ENCODE data around the gene TRIP13. TPM values are rescaled to one million over a fixed set of nuclear protein-coding genes. Genes with fewer than 3 reads are reported as not detected.

TRIP13 gene
- total RNA-seq, 4 donors from 2014 or later = 1.2 to 8.3 (median 3.5) TPM

DNA sequence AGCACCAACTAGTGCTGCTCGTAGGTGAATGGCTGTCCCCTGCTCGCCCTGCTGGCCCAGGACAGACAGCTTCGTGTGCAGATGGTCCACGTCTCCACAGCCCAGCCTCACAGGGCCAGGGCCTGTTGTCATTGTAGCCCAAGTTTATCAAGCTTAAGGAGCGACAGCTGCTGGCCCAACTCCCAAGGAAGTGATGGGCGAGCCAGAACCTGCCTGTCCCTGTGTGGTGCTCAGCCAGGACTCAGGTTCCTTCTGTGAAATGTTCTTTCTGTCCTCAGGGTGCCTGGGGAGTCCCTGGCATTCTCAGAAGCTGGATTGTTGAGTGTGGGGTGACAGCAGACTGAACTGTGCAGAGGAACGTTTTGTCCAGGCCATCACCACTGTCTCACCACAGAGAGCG lies 16.4 kb downstream of the TRIP13 start:
- H3K36me3 ChIP-seq = no peaks in the 10 kb centered on the region
- H3K27me3 ChIP-seq = no peaks in the 10 kb centered on the region
- H3K4me1 ChIP-seq = no peaks in the 10 kb centered on the region
- H3K4me3 ChIP-seq = no peak overlapping the region
- H3K27ac ChIP-seq = no peak overlapping the region
- DNase-seq = no peak
- H3K9me3 ChIP-seq = no peaks in the 10 kb centered on the region
- TF ChIP-seq CTCF (IDR thresholded peaks at IDR 0.05) (no peak), POLR2A (IDR thresholded peaks at IDR 0.05) (no peak)

GRCh38 chr5:909994-910768 lies 17.5 kb downstream of the TRIP13 start:
- peak in 1 of 3 donors; percentile 24 for DNase-seq
- H3K4me1 ChIP-seq = no peaks in the 10 kb centered on the region
- TF ChIP-seq POLR2A (IDR thresholded peaks at IDR 0.05) (no peak), CTCF (IDR thresholded peaks at IDR 0.05) (no peak)
- H3K4me3 ChIP-seq = no peak overlapping the region
- no peaks in the 10 kb centered on the region for H3K9me3 ChIP-seq
- H3K27me3 ChIP-seq = no peaks in the 10 kb centered on the region
- H3K36me3 ChIP-seq = no peaks in the 10 kb centered on the region
- no peak overlapping the region for H3K27ac ChIP-seq

DNA sequence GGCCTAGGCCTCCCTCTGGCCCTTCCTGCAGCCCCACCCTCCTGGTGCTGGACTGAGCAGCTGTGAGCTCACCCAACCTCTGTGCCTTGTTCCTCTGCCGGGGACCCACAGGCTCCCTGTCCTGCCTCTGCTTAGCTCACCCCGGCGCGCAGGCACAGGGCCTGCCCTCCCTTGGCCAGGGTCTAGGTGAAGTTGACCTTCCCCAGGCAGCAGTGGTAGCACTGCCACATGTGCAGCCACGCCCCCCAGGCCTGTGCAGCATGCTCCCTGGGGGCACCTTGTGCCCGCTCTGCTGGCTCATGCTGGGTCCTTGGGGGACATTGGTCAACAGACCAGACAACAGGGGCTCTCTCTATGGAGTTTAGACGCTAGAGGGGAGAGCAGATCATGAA lies 18.1 kb downstream of the TRIP13 start:
- Histone ChIP-seq H3K36me3 (no peaks in the 10 kb centered on the region), H3K4me3 (no peak overlapping the region), H3K4me1 (no peaks in the 10 kb centered on the region), H3K27ac (no peak overlapping the region), H3K9me3 (no peaks in the 10 kb centered on the region), H3K27me3 (no peaks in the 10 kb centered on the region)
- TF ChIP-seq CTCF (IDR thresholded peaks at IDR 0.05) (no peak), POLR2A (IDR thresholded peaks at IDR 0.05) (no peak)
- no peak for DNase-seq

DNA sequence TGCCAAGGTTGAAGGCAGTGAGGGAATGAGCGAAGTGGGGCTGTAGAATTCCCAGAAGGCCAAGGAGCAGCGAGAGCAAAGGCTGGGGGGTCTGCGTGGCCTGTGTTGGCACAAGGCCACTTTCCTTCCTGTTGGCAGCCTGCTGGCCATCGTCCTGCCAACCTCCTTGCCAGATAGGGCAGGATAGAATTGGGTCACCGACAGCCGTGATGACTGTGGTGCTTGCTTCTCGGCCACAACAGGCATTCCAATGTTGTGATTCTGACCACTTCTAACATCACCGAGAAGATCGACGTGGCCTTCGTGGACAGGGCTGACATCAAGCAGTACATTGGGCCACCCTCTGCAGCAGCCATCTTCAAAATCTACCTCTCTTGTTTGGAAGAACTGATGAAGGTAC lies 18.9 kb downstream of the TRIP13 start:
- Histone ChIP-seq H3K27me3 (no peaks in the 10 kb centered on the region), H3K4me1 (no peaks in the 10 kb centered on the region), H3K4me3 (no peak overlapping the region), H3K36me3 (no peaks in the 10 kb centered on the region), H3K9me3 (no peaks in the 10 kb centered on the region), H3K27ac (no peak overlapping the region)
- DNase-seq = no peak
- TF ChIP-seq POLR2A (IDR thresholded peaks at IDR 0.05) = no peak
- TF ChIP-seq CTCF (IDR thresholded peaks at IDR 0.05) = no peak

DNA sequence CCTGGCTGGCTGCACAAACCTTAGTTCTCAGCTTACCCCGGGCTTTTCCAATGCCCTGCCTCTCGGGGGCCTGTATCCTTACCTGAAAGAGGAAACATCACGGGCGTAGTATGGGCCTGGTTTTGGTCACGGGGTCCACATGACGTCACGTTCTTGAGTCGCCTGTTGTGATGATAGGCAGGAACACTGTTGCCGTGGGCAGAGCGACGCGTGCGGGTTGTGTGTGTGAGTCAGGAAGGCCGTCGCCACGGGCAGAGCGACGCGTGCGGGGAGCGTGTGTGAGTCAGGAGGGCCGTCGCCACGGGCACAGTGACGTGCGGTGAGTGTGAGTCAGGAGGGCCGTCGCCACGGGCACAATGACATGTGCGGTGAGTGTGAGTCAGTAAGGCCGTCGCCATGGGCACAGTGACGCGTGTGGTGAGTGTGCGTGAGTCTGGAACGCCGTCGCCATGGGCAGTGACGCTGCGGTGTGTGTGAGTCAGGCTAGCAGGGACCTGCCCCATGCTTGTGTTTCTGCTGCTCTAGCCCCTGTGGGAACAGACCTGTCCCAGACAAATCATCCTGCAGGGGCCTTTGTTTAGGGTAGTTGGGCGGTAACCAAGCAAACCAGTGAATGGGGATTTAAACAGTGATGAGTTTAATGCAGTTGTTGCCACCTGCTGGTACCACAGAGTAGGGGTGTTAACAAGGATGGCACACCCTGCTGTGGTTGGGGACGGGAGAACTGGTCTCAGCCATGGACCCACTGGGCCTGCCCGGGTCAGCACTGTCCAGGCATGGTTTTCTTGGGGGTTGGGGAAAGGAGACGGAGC lies 19.8 kb downstream of the TRIP13 start:
- Histone ChIP-seq H3K4me1 (no peaks in the 10 kb centered on the region), H3K36me3 (no peaks in the 10 kb centered on the region), H3K4me3 (no peak overlapping the region), H3K9me3 (no peaks in the 10 kb centered on the region), H3K27me3 (no peaks in the 10 kb centered on the region), H3K27ac (no peak overlapping the region)
- DNase-seq = peak in 1 of 3 donors; percentile 43
- TF ChIP-seq POLR2A (IDR thresholded peaks at IDR 0.05) (no peak), CTCF (IDR thresholded peaks at IDR 0.05) (peak in 1 of 6 experiments; percentile 6)

Data from Peyer's patch (tissue), 4 donors.